GM19043 (cell line): Measurements from ENCODE around the gene LAG3.

ENCODE experiments used
- ATAC-seq: cut with Tn5 transposase; IDR thresholded peaks from one replicate; pipeline ENCODE4 v1.9.1; 2021; ENCODE audit warnings: low read depth; ENCODE audit not compliant: unreplicated experiment

The LAG3 gene

DNA sequence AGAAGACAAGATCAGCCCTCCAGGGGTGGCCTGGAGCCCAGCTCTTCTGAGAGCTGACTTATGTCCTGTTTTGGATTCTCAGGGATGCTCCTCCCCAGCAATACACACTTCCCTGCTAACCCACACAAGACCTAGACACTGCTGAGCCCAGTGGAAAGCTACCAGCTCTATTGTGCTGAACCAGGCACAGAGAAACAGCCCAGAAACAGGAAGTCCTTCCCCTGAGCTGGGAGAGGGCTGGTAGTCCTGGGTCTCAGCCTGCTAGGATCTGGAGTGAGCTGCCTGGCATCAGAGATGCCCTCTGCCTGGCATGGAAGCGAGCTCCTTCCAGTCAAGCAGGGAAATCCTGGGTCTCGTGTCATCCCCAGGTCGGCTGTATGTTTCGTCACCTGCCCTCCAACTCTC is 1.2 kb upstream of the LAG3 start:
- no peak for ATAC-seq

DNA sequence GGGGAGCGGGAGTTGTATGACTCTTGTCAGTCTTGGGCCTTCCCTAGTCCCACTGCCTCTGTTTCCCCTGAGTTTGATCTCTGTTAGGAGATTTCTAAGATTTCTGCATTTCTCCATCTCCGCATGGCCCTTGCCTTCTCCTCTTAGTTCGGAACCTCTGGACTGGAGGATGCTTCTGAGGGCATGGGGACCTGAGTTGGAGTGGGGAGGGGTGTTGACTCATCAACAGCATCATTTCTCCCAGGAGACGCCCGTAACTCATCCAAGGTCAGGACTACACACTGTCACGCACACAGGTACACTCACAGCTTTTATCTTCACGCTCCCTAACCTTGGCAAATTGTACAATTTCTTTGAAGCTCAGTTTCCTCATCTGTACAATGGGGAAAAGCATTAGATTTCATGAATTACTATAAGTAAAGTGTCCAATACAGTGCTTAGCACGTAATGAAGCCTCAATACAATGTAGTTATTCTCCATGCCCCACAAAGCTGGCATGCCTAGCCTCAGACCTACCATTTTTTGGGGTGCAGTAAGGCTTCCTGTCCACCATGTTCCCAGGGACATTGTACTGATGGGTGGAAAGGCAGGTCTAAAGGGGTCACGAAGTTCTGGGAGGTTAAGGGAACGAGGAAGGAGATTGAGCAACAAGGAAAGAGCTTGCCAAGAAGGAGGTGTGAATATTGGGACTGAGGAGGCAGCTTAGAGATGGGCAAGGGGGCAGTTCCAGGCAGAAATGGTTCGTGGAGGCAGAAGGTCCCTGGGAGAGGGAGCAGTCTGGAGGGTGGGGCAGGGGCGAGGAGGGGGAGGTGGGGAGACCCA is 600 bp upstream of the LAG3 start:
- no peak for ATAC-seq

GRCh38 chr12:6772726-6773589 is 638 bp downstream of the LAG3 start:
- ATAC-seq = no peak

DNA sequence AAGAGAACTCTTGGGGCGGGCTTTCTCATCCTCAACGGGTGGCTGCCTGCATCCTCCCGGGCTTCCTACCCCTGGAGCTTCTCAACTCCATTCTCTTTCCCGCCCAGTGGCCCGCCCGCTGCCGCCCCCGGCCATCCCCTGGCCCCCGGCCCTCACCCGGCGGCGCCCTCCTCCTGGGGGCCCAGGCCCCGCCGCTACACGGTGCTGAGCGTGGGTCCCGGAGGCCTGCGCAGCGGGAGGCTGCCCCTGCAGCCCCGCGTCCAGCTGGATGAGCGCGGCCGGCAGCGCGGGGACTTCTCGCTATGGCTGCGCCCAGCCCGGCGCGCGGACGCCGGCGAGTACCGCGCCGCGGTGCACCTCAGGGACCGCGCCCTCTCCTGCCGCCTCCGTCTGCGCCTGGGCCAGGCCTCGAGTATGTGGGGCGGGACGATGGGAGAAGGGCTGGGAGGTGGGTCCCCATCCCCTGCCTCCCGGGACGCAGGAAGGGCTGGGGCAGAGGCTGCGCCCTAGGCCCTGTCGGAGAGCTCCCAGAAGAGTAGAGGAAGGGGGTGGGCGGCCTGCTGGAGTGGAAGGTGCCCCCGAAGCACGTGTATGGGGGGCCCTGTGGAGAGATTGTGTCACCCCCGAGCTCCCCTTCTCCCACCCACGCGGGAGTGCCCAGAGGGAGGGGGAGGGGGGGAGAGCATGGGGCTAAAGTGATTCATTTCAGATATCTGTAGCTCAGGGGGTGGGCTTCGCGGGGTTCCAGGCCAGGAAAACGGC is 1.5 kb downstream of the LAG3 start:
- ATAC-seq = no peak

DNA sequence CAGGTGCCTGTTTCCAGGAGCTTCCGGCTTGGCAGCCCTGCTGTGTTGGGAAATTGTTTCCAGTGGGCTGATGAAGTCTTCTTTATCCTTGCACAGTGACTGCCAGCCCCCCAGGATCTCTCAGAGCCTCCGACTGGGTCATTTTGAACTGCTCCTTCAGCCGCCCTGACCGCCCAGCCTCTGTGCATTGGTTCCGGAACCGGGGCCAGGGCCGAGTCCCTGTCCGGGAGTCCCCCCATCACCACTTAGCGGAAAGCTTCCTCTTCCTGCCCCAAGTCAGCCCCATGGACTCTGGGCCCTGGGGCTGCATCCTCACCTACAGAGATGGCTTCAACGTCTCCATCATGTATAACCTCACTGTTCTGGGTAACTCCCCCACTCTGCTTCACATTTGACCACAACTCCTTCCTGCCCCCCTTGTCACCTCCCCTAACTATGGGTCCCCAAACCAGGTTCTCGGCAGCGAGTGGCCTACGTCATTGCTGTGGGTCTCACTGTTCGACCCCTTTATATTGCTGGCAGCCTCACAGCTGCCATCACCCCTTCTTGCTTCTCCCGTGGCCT is 2.3 kb downstream of the LAG3 start:
- ATAC-seq = no peak

- ATAC-seq = no peak
These were observed 3.2 kb downstream of the LAG3 start for GRCh38 chr12:6775185-6776174.

DNA sequence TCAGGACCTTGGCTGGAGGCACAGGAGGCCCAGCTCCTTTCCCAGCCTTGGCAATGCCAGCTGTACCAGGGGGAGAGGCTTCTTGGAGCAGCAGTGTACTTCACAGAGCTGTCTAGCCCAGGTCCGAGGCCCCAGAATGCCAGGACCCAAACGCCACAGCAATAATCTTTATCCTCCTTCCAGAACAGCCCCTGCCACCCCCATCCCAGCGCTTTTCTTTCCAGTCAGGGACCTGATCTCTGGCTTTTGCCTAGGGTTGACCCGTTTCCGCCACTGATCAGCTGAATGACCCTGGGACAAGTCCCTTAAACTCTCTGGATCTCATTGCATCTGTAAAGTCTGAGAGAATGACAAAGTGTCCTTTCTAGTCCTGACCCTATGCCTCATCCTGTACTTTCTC is 5.1 kb downstream of the LAG3 start:
- ATAC-seq = no peak

GRCh38 chr12:6778217-6778573 is 5.9 kb downstream of the LAG3 start:
- ATAC-seq = no peak

DNA sequence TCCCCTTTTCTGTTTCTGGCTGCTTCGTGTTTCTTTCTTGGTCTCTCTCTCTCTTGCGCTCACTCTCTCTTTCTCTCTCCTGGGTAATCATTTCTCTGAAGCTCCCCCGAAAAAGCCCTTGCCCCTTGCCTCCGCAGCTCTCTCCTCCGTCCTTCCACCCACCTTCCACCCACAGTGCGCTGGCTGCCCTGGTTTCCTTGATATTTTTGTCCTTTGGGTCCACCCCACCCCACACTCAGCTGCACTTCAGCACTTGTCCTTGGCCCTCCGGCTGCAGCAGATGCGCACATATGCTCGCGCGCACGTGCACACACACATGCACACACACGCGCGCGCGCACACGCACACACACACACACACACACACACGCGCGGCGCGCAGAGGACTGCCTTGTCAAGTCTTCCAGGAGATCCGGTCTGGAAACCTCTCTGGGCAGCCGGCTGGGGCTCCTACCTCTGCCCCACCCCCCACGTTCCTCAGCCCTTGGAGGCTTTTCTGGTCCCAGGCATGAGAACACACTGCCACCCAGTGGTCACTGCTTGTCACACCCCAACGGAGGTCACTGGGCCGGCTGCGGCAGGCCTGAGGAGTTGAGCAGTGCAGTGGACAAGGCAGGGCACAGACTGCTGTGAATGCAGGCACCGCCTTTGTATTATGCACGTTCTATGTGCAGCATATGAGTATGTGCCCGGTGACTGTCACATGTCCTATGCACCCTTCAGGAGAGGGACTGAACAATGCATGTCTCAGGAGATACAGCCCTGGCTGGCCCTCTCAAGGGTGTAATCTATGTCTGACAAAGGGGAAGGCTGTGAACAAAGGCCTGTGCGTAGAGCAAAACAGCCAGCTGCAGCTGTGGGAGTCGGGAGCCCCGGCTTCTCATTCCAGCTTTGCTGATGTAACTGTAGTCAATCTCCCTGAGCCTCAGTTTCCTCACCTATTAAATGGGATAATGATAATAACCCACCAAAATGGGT is 6.5 kb downstream of the LAG3 start:
- ATAC-seq = peak; percentile 89

- ATAC-seq = no peak
These were observed 7.5 kb downstream of the LAG3 start for GRCh38 chr12:6779708-6780432.

GRCh38 chr12:6780573-6780972 is 8.3 kb downstream of the LAG3 start:
- ATAC-seq = no peak

DNA sequence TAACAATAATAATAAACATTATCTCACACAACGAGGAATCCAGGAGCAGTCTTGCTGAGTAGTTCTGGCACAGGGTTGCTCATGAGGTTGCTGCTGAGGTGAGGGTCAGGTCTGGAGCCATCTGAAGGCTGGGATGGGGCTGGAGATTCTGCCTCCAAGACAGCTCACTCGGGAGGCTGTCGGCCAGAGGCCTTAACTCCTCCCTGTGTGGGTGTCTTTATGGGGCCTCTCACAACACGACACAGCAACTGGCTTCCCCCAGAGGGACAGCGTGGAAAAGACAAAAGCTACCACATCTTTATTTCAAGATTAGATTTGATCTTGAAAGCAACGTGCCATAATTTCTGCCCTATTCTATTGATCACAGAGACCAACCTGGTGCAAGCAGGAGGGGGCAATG is 9.8 kb downstream of the LAG3 start:
- no peak for ATAC-seq

DNA sequence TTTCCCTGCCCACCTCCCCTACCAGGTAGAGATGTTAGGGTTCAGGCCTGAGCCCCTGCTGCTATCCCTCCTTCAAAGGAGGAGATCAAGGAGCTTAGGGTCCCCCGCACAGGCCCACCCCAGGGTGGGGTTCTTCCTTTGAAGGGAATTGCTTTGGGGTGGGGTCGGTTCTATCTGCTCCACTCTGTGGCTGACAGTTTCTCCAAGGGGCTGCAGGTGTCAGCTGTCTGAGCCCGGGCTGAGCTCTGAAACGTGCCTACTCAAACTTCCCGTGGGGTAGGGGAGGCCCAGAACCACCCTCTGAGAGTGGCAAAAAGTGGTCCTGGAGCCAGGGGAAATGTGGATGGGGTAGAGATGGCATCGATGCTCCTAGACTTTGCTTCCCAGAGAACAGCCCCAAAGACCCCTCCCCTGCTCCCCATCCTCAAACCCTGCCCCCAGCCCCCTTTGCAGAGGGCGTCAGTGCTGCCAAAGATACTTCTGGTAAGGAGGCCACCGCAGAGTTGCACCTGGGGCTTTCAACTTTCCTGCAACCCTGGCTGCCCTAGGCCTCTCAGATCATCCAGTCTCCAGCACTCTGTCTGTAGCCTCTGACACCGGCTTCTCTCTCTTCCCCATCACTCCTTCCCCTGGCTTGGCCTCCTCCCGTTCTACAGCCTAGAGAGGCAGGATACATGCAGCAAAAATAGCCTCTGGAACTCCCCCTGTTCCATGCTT is 10.7 kb downstream of the LAG3 start:
- ATAC-seq = no peak

- ATAC-seq = no peak
These were observed 11.5 kb downstream of the LAG3 start for GRCh38 chr12:6783828-6784227.

GRCh38 chr12:6784296-6784695 is 12.0 kb downstream of the LAG3 start:
- no peak for ATAC-seq

GRCh38 chr12:6784761-6785160 is 12.4 kb downstream of the LAG3 start:
- ATAC-seq = no peak

GRCh38 chr12:6786416-6787094 is 14.2 kb downstream of the LAG3 start:
- ATAC-seq = no peak
